Activated CD4-positive, alpha-beta memory T cell treated with anti-CD3 and anti-CD28 coated beads, Interleukin-2, amount 10 ng/mL, durations not matched to agents 7 days and 5 days (primary cell): ENCODE data around the gene LRRC51. TPM values are rescaled to one million over a fixed set of nuclear protein-coding genes. Genes with fewer than 3 reads are reported as not detected.

Experiments
- total RNA-seq, 2 experiments: library from RNA; stranded (reverse); gene quantifications; one replicate each; pipeline ENCODE4 v1.2.3, GENCODE V29; 2021

The LRRC51 gene
- total RNA-seq, 2 experiments from 2014 or later = 5.9 to 7.1 TPM

Other genes starting within 250 kb of the LRRC51 start
- gene DEFB108B, start 247.7 kb upstream of the LRRC51 start, total RNA-seq = not detected
- gene DEFB131B, start 202.4 kb upstream of the LRRC51 start, total RNA-seq = not detected
- 10 to 100 TPM; 12.8 to 14.0 TPM for gene XNDC1N, start 152.3 kb upstream of the LRRC51 start, total RNA-seq
- gene RNF121, start 151.8 kb upstream of the LRRC51 start, total RNA-seq = 10 to 100 TPM; 25.7 to 28.1 TPM
- 10 to 100 TPM; 12.4 to 14.0 TPM for gene IL18BP, start 81.9 kb upstream of the LRRC51 start, total RNA-seq
- 100 to 1,000 TPM; 200 to 201 TPM for gene NUMA1, start 308 bp upstream of the LRRC51 start, total RNA-seq
- 10 to 100 TPM; 72.7 to 76.9 TPM for gene LAMTOR1, start 22.4 kb downstream of the LRRC51 start, total RNA-seq
- not detected for gene TOMT, start 25.1 kb downstream of the LRRC51 start, total RNA-seq
- 10 to 100 TPM; 53.0 to 58.7 TPM for gene ANAPC15, start 31.8 kb downstream of the LRRC51 start, total RNA-seq
- gene FOLR3, start 54.9 kb downstream of the LRRC51 start, total RNA-seq = not detected
- gene FOLR1, start 111.3 kb downstream of the LRRC51 start, total RNA-seq = not detected
- not detected for gene FOLR2, start 135.9 kb downstream of the LRRC51 start, total RNA-seq
- 100 to 1,000 TPM; 138 to 153 TPM for gene INPPL1, start 143.9 kb downstream of the LRRC51 start, total RNA-seq
- not detected for gene PHOX2A, start 163.3 kb downstream of the LRRC51 start, total RNA-seq